ENCODE results near the gene TAF6L.
"Not testable (repeated sequence)": the region's sequence is repeated elsewhere in the genome, so short reads cannot be mapped to it uniquely, and the experiment has no call there.

TAF6L gene

DNA sequence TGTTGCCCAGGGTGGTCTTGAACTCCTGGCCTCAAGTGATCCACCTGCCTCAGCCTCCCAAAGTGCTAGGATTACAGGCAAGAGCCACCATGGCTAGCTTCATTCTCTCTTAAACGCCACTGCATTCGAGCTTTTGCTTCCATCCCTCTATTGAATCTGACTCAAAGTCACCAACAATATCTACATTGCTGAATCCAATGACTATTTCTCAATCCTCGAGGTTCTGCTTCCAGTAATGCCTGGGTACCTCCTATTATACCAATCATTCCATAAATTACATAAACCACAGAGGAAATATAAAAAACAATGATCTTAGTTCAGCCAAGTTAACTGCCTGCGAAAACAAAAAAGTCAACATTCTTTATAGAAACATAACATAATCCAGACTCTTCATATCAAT is 45.9 kb downstream of the TAF6L start:
- FAIRE-seq: no peak
- TF ChIP-seq TAF1 (IDR thresholded peaks at IDR 0.05; ENCODE audit: borderline replicate concordance, low read depth, low read length) (no peak), POLR2A (IDR thresholded peaks at IDR 0.05; ENCODE audit: low read depth, low read length) (no peak), POLR2AphosphoS5 (IDR thresholded peaks at IDR 0.05; ENCODE audit: low read depth, low read length) (no peak)
- DNase-seq (ENCODE audit: insufficient read length): no peak

DNA sequence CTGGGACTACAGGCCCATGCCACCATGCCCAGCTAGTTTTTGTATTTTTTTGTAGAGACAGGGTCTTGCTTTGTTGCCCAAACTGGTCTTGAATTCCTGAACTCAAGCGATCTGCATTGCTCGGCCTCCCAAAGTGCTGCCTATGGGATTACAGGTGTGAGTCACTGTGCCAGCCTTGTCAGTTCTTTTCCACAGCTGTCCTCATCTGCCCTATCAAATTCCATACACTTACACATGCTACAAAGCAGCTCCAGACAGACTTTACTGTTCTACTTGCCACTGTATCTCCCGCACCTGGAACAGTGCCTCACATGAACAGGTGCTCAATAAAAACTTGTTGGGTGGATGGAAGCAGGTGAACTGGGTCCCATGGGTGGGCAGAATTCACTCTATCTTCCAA is 52.5 kb downstream of the TAF6L start:
- FAIRE-seq (no peak), DNase-seq (ENCODE audit: insufficient read length) (no peak)
- TF ChIP-seq POLR2A (IDR thresholded peaks at IDR 0.05; ENCODE audit: low read depth, low read length) (no peak), POLR2AphosphoS5 (IDR thresholded peaks at IDR 0.05; ENCODE audit: low read depth, low read length) (no peak), TAF1 (IDR thresholded peaks at IDR 0.05; ENCODE audit: borderline replicate concordance, low read depth, low read length) (no peak)

DNA sequence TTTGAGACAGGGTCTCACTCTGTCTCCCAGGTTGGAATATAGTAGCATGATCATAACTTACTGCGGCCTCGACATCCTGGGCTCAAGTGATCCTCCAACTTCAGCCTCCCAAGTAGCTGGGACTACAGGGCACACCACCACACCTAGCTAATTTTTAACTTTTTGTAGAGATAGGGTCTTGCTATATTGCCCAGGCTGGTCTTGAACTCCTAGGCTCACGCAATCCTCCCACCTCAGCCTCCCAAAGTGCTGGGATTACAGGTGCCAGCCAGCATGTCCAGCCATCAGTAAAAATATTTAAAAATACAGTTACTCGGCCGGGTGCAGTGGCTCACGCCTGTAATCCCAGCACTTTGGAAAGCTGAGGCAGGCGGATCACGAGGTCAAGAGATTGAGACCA is 56.9 kb downstream of the TAF6L start:
- not testable (repeated sequence) for FAIRE-seq; DNase-seq (ENCODE audit: insufficient read length)

DNA sequence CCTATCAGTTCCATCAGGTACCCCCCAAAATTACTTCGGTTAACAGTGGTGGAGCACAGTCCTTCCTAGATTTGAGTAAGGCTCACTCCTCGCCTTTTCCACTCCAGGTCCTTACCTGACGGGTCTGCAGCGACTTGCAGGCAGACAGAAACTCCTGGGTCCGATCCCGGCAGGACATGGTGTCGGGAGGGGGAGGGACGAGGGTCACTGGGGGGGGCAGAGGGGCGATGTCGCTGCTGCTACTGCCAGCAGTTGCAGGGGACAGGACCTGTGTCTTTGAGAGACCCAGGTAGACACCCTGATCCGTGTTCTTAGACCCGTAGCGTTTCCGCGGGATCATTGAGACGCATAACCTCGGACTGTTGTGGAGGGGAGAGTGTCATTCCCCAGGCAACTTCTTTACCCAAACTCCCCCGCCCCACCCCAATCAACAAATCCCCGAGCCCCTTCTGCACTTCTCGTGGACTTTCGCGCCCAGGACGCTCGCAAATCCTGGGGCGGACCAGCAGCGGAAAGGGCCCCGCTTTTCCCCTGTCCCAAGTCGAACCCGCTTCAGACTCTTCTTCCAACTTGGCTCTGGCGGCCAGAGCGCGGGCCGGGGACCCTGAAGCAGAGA is 59.8 kb downstream of the TAF6L start:
- TF ChIP-seq POLR2A (IDR thresholded peaks at IDR 0.05; ENCODE audit: low read depth, low read length): no peak
- no peak for TF ChIP-seq TAF1 (IDR thresholded peaks at IDR 0.05; ENCODE audit: borderline replicate concordance, low read depth, low read length)
- no peak for TF ChIP-seq POLR2AphosphoS5 (IDR thresholded peaks at IDR 0.05; ENCODE audit: low read depth, low read length)
- DNase-seq (ENCODE audit: insufficient read length) (no peak), FAIRE-seq (peak; percentile 48)

DNA sequence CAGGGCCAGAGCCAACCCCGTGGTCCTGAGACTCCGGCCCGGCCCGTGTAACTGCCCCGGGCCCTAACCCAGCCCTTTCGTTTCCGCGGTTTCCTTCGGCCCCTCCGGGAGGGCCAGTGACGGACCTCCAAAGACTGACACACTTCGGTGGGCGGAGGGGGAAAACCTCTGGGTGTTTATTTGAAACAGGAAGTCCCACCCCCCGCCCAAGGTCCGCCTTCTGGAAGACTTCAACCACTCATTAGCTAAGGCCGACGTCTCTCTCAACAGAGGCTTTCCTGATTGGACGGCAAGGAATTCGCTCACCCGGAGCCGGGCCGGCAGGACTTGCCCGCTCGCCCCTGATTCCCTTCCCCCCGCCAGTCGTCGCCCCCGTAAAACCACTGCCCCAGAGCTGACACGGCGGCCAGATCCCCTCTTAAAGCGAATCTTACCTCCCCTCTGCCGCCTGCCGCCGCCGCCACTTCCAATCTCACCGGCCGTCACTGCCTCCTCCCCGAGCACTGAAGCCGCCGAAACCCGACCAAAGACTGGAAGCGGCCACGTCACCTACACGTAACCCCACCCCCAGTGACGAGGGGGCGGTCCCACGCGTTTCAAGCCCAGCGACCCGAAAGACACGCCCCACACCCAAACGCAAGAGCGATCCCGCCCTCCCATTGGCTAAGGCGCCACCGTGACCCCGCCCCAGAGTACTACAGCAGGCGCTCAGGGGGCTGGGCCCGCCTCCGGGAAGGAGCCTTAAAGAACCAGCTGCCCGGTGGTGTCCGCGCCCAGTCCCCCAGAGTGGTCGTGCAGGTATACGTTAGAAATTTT is 60.5 kb downstream of the TAF6L start, which contains the start of gene STX5:
Gene STX5 (minus strand): TSS at position 532 of the 816 bp plus-strand sequence. CDS start 808 bp downstream, outside the sequence.
- peak; percentile 96 for FAIRE-seq
- TF ChIP-seq TAF1 (IDR thresholded peaks at IDR 0.05; ENCODE audit: borderline replicate concordance, low read depth, low read length) (peak; percentile 92; the same call in 1 of the 2 replicates), POLR2AphosphoS5 (IDR thresholded peaks at IDR 0.05; ENCODE audit: low read depth, low read length) (no peak; the same call in 1 of the 2 replicates), POLR2A (IDR thresholded peaks at IDR 0.05; ENCODE audit: low read depth, low read length) (peak; percentile 80)
- DNase-seq (ENCODE audit: insufficient read length): peak; percentile 96

DNA sequence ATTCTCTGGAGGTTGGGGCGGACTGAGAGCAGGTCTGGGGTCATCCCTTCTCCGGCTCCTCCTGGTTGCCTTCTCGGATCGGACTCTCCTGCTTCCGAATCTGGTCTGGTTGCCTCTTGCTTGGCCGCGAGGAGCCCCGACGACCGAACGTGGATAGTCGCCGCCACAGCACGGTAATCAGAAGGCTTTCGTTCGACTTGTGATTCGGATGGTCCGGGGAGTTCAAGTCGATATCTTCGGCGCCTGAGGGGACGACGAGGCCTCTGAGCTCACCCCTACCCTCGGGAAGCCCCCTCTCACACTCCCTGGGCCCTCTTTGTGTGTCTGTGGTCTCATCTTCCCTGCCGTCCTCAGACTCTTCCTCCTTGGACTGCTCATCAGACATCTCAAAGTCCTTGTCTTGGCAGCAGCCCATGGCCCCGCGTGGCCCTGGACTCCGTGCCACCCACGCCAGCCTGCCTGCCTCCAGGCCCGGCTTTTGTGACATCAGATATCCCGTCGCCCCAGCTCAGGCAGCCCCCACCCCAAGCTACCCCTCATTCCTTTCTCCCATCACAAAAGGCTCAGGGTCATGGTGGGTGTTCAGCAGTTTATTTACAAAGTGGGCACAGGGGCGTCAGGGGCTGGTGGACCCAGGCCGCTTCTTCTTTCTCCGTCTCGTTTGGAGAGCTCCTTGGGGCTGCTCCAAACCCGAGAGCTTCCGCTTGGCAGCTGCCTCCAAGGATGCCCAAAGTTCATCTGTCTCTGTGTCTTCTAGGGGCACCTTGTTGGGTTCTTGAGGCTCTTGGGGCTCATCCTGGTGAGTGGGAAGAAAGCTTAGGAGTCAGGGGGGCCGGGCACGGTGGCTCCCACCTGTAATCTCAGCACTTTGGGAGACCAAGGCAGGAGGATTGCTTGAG is 61.4 kb downstream of the TAF6L start, which contains the start of gene TEX54:
Gene TEX54 (minus strand): TSS at position 506 of the 899 bp plus-strand sequence.
- FAIRE-seq (no peak), DNase-seq (ENCODE audit: insufficient read length) (no peak)
- no peak for TF ChIP-seq TAF1 (IDR thresholded peaks at IDR 0.05; ENCODE audit: borderline replicate concordance, low read depth, low read length)
- TF ChIP-seq POLR2AphosphoS5 (IDR thresholded peaks at IDR 0.05; ENCODE audit: low read depth, low read length): peak; percentile 77
- TF ChIP-seq POLR2A (IDR thresholded peaks at IDR 0.05; ENCODE audit: low read depth, low read length): peak; percentile 85; the same call in 1 of the 2 replicates

DNA sequence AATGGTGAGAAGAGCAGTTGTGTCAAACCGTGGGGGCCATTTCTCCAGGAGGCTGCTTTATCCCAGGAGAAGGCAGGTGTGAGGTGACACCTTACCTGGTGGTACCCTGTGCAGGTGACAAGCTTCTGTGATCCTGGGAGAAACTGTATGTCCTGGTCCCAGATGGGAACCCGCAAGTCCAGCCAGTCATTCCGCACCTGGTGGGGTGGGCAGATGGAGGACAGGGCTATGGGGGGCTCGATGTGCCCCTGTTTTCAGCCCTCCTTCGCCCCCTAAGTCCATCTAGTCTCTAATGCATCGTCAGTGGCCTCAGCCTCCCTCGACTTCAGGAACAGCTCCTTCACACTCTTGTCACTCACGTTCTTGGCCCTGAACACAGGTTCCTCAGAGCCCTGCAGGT is 64.1 kb downstream of the TAF6L start:
- no peak for FAIRE-seq
- TF ChIP-seq POLR2A (IDR thresholded peaks at IDR 0.05; ENCODE audit: low read depth, low read length) (no peak), TAF1 (IDR thresholded peaks at IDR 0.05; ENCODE audit: borderline replicate concordance, low read depth, low read length) (no peak), POLR2AphosphoS5 (IDR thresholded peaks at IDR 0.05; ENCODE audit: low read depth, low read length) (no peak)

More for the DNA sequence above, 64.1 kb downstream of the TAF6L start:
- no peak for DNase-seq (ENCODE audit: insufficient read length)

Measured in GM12892 (cell line).